GM19467 (cell line): ENCODE results near the gene JADE2.
"Not testable (repeated sequence)": the region's sequence is repeated elsewhere in the genome, so short reads cannot be mapped to it uniquely, and the experiment has no call there.

ENCODE experiments used
- ATAC-seq: cut with Tn5 transposase; IDR thresholded peaks from one replicate; pipeline ENCODE4 v1.9.1; 2021; ENCODE audit warnings: mild to moderate bottlenecking, moderate library complexity; ENCODE audit not compliant: unreplicated experiment

The JADE2 gene

GRCh38 chr5:134550271-134551214 is 25.1 kb downstream of the JADE2 start:
- no peak for ATAC-seq

DNA sequence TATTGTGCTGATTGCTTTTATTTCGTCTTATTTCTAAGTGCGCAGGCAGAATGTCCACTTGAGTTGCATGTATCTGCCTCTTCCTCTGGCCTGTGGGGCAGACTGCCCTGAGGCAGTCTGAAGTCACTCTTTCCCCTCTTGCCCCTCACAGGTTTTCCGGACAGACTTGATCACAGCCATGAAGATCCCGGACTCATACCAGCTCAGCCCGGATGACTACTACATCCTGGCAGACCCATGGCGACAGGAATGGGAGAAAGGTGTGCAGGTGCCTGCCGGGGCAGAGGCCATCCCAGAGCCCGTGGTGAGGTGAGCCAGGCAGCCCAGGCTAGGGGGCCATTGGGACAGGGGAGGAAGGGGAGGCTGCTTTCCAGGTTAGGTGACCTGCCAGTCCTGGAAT is 26.4 kb downstream of the JADE2 start:
- no peak for ATAC-seq

- no peak for ATAC-seq
These were observed 26.8 kb downstream of the JADE2 start for GRCh38 chr5:134552301-134552700.

GRCh38 chr5:134552716-134553115 is 27.2 kb downstream of the JADE2 start:
- not testable (repeated sequence) for ATAC-seq

DNA sequence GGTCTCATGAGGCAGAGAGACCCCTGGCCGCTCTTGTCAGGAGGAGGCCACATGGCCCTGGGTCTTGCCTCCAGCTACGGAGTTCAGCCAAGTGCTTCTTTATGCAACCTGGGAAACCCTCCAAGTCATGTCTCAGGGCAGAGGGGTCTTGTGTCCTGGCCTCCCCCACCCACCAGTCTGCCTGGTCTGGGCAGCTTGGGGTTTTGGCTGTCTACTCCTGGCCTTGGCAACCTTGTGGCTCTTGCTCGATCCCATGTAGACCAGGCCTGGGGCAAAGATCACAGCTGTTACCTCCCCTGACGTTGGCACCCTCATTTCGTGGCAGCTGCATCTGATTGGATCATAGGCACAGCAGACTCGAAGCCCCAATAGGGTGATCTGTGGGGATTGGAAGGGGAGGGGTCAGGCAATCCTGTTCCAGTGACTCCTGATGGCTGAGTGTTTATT is 28.4 kb downstream of the JADE2 start:
- ATAC-seq = no peak

DNA sequence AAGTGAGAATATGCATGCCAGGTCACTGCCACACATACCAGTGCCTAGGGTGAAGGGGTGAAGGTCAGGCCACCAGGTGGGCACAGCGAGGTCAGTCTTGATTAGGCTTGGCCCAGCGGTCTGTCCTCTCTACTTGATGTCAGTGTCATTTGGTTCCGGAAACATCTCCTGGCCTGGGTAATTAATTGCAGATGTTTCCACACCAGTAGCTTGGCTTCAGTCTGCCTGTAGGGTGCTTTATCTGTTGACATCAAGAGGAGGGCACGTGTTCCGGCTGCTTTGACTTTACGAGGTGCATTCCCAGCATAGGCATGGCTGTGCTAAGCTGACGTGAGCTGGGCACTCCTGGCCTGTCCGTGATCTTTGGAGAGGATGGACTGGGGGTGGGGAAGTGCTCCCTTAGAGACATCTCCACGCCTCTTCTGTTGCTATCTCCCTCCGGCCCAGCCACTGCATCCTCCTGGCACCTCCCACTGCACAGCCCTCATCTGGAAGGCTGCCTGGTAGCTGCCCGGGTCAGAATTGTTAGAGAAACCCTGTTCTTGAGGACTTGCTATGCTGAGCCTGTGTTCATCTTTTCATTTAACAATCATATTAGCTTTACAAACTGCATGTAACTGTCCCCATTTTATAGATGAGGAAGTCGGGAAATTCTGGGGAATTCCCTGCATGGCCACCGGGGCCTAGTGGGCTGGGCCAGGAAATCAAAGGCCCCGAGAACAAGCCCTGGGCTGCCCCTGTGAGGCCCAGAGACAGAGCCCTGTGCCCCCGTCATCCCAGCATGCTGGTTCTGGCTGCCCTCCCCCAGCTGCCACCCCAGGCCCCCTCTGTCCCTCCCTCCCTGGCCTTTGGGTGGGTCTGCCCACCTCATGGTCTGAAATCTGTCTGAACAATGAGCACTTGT is 29.1 kb downstream of the JADE2 start:
- ATAC-seq = peak; percentile 39

- no peak for ATAC-seq
These were observed 29.9 kb downstream of the JADE2 start for GRCh38 chr5:134555223-134555889.

GRCh38 chr5:134555890-134556311 is 30.4 kb downstream of the JADE2 start:
- ATAC-seq = no peak

GRCh38 chr5:134556588-134556987 is 31.1 kb downstream of the JADE2 start:
- not testable (repeated sequence) for ATAC-seq

DNA sequence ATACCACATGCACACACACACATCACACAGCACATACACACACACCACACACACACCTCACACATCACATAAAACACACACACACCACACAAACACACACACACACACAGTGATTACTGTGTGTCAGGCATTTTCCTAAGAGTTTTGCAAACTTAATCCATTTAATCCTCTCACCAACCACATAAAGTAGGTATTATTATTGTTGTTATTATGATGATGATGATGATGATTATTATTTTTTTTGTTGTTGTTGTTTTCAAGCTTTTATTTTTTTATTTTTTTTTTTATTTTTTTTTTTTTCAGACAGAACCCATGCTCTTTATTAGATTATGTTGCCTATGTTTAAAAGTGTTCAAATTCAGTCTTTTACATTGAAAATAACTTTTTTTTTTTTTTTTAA is 31.5 kb downstream of the JADE2 start:
- ATAC-seq = no peak

GRCh38 chr5:134559672-134560071 is 34.2 kb downstream of the JADE2 start:
- no peak for ATAC-seq

- ATAC-seq = no peak
These were observed 35.2 kb downstream of the JADE2 start for GRCh38 chr5:134560698-134561097.

- no peak for ATAC-seq
These were observed 36.4 kb downstream of the JADE2 start for GRCh38 chr5:134561871-134562296.

- no peak for ATAC-seq
These were observed 37.8 kb downstream of the JADE2 start for GRCh38 chr5:134563221-134563620.

- ATAC-seq = no peak
These were observed 38.5 kb downstream of the JADE2 start for GRCh38 chr5:134563962-134564361.

DNA sequence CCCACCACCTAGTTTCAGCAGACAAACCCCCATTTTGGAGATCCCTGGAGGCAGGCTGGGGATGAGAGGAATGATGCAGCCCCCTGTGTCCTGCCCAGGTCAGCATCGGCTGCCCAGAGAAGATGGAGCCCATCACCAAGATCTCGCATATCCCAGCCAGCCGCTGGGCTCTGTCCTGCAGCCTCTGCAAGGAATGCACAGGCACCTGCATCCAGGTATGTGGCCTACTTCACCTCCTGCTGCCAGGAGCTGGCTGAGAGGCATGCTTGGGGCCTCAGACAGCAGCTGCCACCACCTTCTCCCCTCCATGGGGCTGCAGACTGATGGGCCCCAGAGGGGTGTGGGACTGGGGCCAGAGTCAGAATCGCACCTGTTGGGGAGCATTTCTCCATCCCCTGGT is 38.9 kb downstream of the JADE2 start:
- ATAC-seq = no peak

GRCh38 chr5:134565791-134566740 is 40.6 kb downstream of the JADE2 start:
- ATAC-seq = no peak

DNA sequence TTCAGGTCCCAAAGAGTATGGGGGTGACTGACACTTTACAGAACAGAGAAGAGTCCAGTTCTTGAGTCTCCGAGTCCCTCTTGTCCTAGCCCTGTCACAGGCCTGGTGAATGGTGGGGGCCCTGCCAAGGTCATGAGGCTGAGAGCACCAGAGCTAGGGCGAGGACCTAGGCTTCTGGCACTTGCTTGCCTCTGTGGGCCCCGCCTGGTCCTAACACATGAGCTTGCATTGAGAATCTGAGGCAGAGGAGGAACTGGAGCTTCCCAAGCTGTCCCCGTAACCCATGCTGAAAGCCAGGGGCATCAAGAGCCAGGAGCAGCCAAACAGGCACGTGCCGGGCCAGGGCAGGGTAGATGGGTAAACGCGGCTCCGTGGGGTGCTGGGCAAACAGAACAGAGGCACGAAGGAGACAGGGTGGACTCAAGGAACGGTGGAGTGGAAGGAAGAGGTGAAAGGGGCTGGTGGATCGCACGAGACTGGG is 41.3 kb downstream of the JADE2 start:
- ATAC-seq = no peak

DNA sequence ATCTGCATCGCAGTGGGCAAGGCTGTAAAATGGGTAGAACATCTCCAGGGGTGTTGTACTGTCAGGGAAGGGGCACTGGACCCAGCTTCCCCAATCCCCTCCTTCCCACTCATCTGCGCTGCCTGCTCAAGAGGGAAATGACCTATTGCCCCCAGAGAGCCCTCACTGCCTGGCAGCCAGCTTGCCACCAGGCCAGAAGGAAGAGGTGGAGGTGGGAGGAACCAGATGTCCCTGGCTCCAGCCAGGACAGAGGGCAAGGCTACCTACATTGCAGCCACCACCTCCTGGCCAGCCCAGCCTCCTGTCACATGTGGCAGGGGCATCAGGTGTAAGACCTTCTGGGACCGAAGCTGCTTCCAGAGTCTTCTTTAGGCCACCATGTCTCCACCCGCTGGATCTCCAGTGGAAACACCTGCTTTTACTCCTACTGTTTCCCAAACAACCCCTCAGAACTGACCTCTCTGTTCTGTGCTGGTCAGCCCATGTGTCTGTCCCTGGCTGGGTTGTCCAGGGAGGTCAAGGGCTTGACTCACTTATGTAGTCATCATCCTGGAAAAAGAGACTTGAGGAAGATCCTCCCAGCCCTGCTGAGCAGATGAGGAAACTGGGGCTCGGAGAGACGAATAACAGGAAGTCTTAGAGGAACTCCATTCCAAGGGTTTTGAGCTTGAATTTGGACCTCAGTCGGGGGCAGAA is 42.3 kb downstream of the JADE2 start:
- ATAC-seq = no peak
